K562 (cell line): ENCODE results near the gene CCNT2. TPM values are rescaled to one million over a fixed set of nuclear protein-coding genes. Genes with fewer than 3 reads are reported as not detected.

Experiments
- CC2D1A ChIP-seq: fragments of 450-650 bp; IDR thresholded peaks from 2 replicates; pipeline ENCODE4 v1.6.1; 2017; ENCODE audit warnings: mild to moderate bottlenecking
- CREB1 ChIP-seq, 2 experiments: sonication (generic) in 1 of 2; formaldehyde crosslinking in 1 of 2; IDR thresholded peaks; 2 replicates each; pipeline versions ENCODE4 v1.6.1 to v1.8.0; 2012 to 2022; ENCODE audit warnings: inconsistent platforms in 1 of 2, mild to moderate bottlenecking in 1 of 2, missing genetic modification reagents in 1 of 2, moderate library complexity in 1 of 2
- E2F3 ChIP-seq: fragments of 250-450 bp; sonication (Bioruptor Pico); IDR thresholded peaks from 2 replicates; pipeline ENCODE4 v1.4.0; 2020; ENCODE audit warnings: mild to moderate bottlenecking
- EP300 ChIP-seq: IDR thresholded peaks from 2 replicates; pipeline ENCODE4 v1.6.1; 2012; ENCODE audit warnings: low read length, improper control_type of control experiment
- HDAC8 ChIP-seq: fragments of 450-650 bp; IDR thresholded peaks from 2 replicates; pipeline ENCODE4 v1.6.1; 2016; ENCODE audit warnings: mild to moderate bottlenecking, missing genetic modification characterization, moderate library complexity, missing compliant biosample characterization
- KLF16 ChIP-seq: IDR thresholded peaks from 2 replicates; pipeline ENCODE4 v1.6.1; 2016; ENCODE audit warnings: antibody characterized with exemption
- MYC ChIP-seq, 2 experiments: fragments of 250-450 bp in 1 of 2; sonication (Bioruptor Pico) in 1 of 2; IDR thresholded peaks; 2 replicates each; pipeline versions ENCODE4 v1.5.1 to v1.6.1; 2012 to 2021; ENCODE audit warnings: low read depth in 2 of 2, borderline replicate concordance in 1 of 2, improper control_type of control experiment in 1 of 2, low read length in 1 of 2, mild to moderate bottlenecking in 1 of 2, moderate library complexity in 1 of 2
- NFIC ChIP-seq: fragments of 450-650 bp; IDR thresholded peaks from 2 replicates; pipeline ENCODE4 v1.6.1; 2017; ENCODE audit warnings: mild to moderate bottlenecking, inconsistent platforms
- NUFIP1 ChIP-seq: fragments of 450-650 bp; IDR thresholded peaks from 2 replicates; pipeline ENCODE4 v1.6.1; 2018; ENCODE audit not compliant: partially characterized antibody
- PCBP1 ChIP-seq: fragments of 200-400 bp; formaldehyde crosslinking; IDR thresholded peaks from 2 replicates; pipeline ENCODE4 v1.6.1; 2018; ENCODE audit warnings: mild to moderate bottlenecking, low read depth, low read length; ENCODE audit not compliant: poor library complexity, severe bottlenecking
- POLR3G ChIP-seq: IDR thresholded peaks from 2 replicates; pipeline ENCODE4 v1.6.1; 2011; ENCODE audit not compliant: insufficient read length, insufficient replicate concordance; ENCODE audit errors: extremely low read depth
- SRSF9 ChIP-seq: fragments of 200-400 bp; formaldehyde crosslinking; IDR thresholded peaks from 2 replicates; pipeline ENCODE4 v1.6.1; 2017; ENCODE audit warnings: low read depth, low read length, borderline replicate concordance
- ZNF124 ChIP-seq: sonication (generic); formaldehyde crosslinking; IDR thresholded peaks from 2 replicates; pipeline ENCODE4 v1.8.1; 2022; ENCODE audit warnings: missing genetic modification reagents
- ZNF133 ChIP-seq: fragments of 250-450 bp; sonication (Bioruptor Pico); IDR thresholded peaks from 2 replicates; pipeline ENCODE4 v1.4.0; 2020; ENCODE audit warnings: mild to moderate bottlenecking
- ZNF197 ChIP-seq: fragments of 200-800 bp; sonication (Bioruptor generic); IDR thresholded peaks from 2 replicates; pipeline ENCODE4 v1.6.1; 2016; ENCODE audit warnings: low read depth, missing genetic modification characterization, missing compliant biosample characterization
- ZNF436 ChIP-seq: fragments of 250-450, 450-650 bp; sonication (Bioruptor Pico); formaldehyde crosslinking; IDR thresholded peaks from 2 replicates; pipeline ENCODE4 v1.7.0; 2020; ENCODE audit warnings: mild to moderate bottlenecking
- ZNF507 ChIP-seq: conservative IDR thresholded peaks from 2 replicates; pipeline ENCODE4 v1.6.1; 2017; ENCODE audit warnings: missing genetic modification characterization, missing compliant biosample characterization
- polyA plus RNA-seq, 8 experiments: library from polyadenylated mRNA; depleted of rRNA in 4 of 8; stranded (reverse) in 5 of 8; unstranded in 3 of 8; fragments of >200 nt; fragmentation: Nextera tagmentation in 2 of 8; fragmentation: Illumina TruSeq in 1 of 8; extraction: Ambion mirVana in 2 of 8; extraction: Trizol in 1 of 8; gene quantifications; 2 replicates each; pipeline versions ENCODE4 v1.2.1 to v1.2.3, GENCODE V29; 2011 to 2014; ENCODE audit warnings: inconsistent platforms in 1 of 8, missing spikeins in 1 of 8
- total RNA-seq, 7 experiments: library from RNA; depleted of rRNA in 6 of 7; stranded (reverse); fragments of >200 nt in 6 of 7; fragmentation: Illumina TruSeq in 2 of 7; extraction: Trizol in 2 of 7; gene quantifications; 2 replicates each; pipeline versions ENCODE4 v1.2.1 to v1.2.3, GENCODE V29; 2011 to 2021; ENCODE audit warnings: low replicate concordance in 1 of 7
- TF ChIP-seq, protein P1 (sequence below): sonication (generic); formaldehyde crosslinking; IDR thresholded peaks from 2 replicates; pipeline ENCODE4 v1.8.0; 2023; ENCODE audit warnings: missing genetic modification reagents, mild to moderate bottlenecking, borderline replicate concordance
- TF ChIP-seq, protein P2 (sequence below): fragments of 250-450 bp; sonication (Bioruptor Pico); IDR thresholded peaks from 2 replicates; pipeline ENCODE4 v1.4.0; 2020

CCNT2 gene
- total and polyA plus RNA-seq, 9 of the 15 experiments (the other 6 are each of a cell fraction or from before 2014, with no cell fraction given), result 12.6 to 30.0 (median 22.7) TPM

DNA sequence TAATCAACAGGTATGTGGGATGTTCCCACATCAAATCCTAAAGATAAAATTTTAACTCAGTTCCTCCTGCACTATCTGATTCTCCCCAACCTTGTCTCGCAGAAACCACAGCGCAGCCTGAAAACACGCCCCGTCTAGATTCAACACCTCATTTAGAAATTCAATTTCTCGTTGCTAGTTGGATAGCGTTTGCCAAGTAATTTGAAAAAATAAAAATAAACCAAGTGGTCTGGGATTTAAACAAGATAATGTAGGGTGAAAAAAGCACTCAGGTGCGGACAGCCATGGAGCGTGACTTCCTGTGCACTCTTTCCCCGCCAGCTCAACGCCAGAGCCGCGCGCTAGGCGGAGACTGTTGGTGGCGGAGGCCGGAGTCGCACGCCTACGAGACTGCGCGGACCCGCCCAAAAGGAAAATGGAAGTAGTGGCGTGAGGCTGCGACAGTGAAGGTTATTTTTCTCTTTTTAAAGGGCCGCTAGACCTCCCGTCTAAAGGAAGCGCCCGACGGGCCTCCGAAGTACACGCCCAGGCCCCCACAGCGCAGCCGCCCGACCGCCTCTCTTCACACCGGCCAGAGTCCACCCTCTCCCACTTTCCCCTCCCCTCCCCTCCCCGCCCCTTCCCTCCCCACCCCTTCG, 615 bp upstream of the CCNT2 start (continued):
- TF ChIP-seq MYC (IDR thresholded peaks at IDR 0.05; ENCODE audit: low read depth, low read length) (peak; percentile 77), MYC (CRISPR knock-in tag; IDR thresholded peaks at IDR 0.05; ENCODE audit: borderline replicate concordance, low read depth) (peak; percentile 33; the same call in 1 of the 2 replicates), ZNF436 (CRISPR knock-in tag) (no peak), ZNF133 (CRISPR knock-in tag) (no peak), CREB1 (IDR thresholded peaks at IDR 0.05) (no peak), CREB1 (CRISPR knock-in tag; IDR thresholded peaks at IDR 0.05) (no peak), SRSF9 (no peak), ZNF507 (no peak), ZNF197 (0 out of 2 replicates have a peak, but pooled peaks have one; percentile 24), PCBP1 (peak; percentile 90), ZNF124 (CRISPR knock-in tag) (no peak), POLR3G (no peak), KLF16 (no peak), CC2D1A (no peak), E2F3 (CRISPR knock-in tag) (peak; percentile 20; the same call in 1 of the 2 replicates), EP300 (no peak), HDAC8 (no peak), NFIC (no peak), NUFIP1 (no peak)
- TF ChIP-seq, protein P1, sequence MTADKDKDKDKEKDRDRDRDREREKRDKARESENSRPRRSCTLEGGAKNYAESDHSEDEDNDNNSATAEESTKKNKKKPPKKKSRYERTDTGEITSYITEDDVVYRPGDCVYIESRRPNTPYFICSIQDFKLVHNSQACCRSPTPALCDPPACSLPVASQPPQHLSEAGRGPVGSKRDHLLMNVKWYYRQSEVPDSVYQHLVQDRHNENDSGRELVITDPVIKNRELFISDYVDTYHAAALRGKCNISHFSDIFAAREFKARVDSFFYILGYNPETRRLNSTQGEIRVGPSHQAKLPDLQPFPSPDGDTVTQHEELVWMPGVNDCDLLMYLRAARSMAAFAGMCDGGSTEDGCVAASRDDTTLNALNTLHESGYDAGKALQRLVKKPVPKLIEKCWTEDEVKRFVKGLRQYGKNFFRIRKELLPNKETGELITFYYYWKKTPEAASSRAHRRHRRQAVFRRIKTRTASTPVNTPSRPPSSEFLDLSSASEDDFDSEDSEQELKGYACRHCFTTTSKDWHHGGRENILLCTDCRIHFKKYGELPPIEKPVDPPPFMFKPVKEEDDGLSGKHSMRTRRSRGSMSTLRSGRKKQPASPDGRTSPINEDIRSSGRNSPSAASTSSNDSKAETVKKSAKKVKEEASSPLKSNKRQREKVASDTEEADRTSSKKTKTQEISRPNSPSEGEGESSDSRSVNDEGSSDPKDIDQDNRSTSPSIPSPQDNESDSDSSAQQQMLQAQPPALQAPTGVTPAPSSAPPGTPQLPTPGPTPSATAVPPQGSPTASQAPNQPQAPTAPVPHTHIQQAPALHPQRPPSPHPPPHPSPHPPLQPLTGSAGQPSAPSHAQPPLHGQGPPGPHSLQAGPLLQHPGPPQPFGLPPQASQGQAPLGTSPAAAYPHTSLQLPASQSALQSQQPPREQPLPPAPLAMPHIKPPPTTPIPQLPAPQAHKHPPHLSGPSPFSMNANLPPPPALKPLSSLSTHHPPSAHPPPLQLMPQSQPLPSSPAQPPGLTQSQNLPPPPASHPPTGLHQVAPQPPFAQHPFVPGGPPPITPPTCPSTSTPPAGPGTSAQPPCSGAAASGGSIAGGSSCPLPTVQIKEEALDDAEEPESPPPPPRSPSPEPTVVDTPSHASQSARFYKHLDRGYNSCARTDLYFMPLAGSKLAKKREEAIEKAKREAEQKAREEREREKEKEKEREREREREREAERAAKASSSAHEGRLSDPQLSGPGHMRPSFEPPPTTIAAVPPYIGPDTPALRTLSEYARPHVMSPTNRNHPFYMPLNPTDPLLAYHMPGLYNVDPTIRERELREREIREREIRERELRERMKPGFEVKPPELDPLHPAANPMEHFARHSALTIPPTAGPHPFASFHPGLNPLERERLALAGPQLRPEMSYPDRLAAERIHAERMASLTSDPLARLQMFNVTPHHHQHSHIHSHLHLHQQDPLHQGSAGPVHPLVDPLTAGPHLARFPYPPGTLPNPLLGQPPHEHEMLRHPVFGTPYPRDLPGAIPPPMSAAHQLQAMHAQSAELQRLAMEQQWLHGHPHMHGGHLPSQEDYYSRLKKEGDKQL (CRISPR knock-in tag), result no peak
- TF ChIP-seq, protein P2, sequence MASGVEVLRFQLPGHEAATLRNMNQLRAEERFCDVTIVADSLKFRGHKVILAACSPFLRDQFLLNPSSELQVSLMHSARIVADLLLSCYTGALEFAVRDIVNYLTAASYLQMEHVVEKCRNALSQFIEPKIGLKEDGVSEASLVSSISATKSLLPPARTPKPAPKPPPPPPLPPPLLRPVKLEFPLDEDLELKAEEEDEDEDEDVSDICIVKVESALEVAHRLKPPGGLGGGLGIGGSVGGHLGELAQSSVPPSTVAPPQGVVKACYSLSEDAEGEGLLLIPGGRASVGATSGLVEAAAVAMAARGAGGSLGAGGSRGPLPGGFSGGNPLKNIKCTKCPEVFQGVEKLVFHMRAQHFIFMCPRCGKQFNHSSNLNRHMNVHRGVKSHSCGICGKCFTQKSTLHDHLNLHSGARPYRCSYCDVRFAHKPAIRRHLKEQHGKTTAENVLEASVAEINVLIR (CRISPR knock-in tag), result no peak
